ENCODE data around the gene GABBR2. TPM values are rescaled to one million over a fixed set of nuclear protein-coding genes. Genes with fewer than 3 reads are reported as not detected.
A peak's percentile ranks its signal among the peaks of the same experiment; 100 is the strongest.

Gene GABBR2
- total and polyA plus RNA-seq, 2 of the 8 experiments (the other 6 are each of a cell fraction or from before 2014, with no cell fraction given) = 0.50 to 1.2 TPM

DNA sequence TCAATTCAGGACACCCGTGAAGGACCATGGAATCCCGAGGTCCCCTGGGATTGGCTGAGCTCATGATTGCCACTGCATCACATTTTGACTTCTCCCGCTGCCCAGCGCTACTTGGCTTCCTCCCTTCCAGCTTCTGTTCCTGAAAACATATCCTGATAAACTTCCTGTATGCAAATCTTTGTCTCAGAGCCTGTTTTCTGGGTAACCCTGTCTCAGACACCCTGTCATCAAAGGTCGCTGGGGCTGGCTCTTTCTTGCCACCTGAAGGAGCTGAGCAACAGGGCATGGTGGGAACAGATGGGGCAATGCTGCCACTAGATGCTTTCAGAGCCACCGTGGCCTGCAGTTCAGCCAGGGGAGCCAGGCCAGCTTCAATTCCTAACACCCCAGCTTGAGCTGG is 299.0 kb downstream of the GABBR2 start:
- Histone ChIP-seq H3K27me3 (replicated peaks in 1 of 4; ENCODE audit: control insufficient read depth in 3 of 4, extremely low read depth in 1 of 4, insufficient read depth in 3 of 4, low read length in 3 of 4) (no peaks in the 10 kb centered on the region), H2BK20ac (ENCODE audit: low read length) (no peak overlapping the region), H3K79me1 (ENCODE audit: low read depth, low read length) (no peaks in the 10 kb centered on the region), H3K9ac (replicated peaks in 1 of 4; ENCODE audit: extremely low read depth in 1 of 4, low read depth in 3 of 4, low read length in 3 of 4) (no peak overlapping the region), H4K91ac (replicated peaks; ENCODE audit: insufficient read length, low read length) (no peak overlapping the region), H3K9me3 (ENCODE audit: insufficient read depth in 2 of 2, low read depth in 1 of 2, low read length in 1 of 2) (no peaks in the 10 kb centered on the region), H2BK12ac (ENCODE audit: low read depth, low read length) (peak overlapping the region; percentile 52; the same call in 1 of the 2 replicates), H4K5ac (ENCODE audit: insufficient read length, low read depth, low read length) (no peak overlapping the region), H3K79me2 (ENCODE audit: control insufficient read depth in 1 of 2, insufficient read depth in 2 of 2, low read length in 2 of 2) (no peaks in the 10 kb centered on the region), H2BK5ac (ENCODE audit: low read depth, low read length) (no peak overlapping the region), H3K27ac (ENCODE audit: low read depth, low read length) (no peak overlapping the region), H3K23ac (ENCODE audit: insufficient read length) (no peak overlapping the region), H3K4ac (replicated peaks; ENCODE audit: insufficient read length, low read depth, low read length) (no peak overlapping the region), H3K23me2 (ENCODE audit: low read depth, low read length) (no peaks in the 10 kb centered on the region), H2AK5ac (ENCODE audit: low read depth, low read length) (no peak overlapping the region), H3K18ac (ENCODE audit: extremely low read depth, low read length) (no peak overlapping the region; the same call in 1 of the 2 replicates), H3K56ac (replicated peaks; ENCODE audit: insufficient read length, low read depth, low read length) (no peak overlapping the region), H3K4me1 (replicated peaks in 1 of 4; ENCODE audit: control insufficient read depth in 3 of 4, insufficient read depth in 4 of 4, low read length in 3 of 4) (peaks cover 0 to 7% (median 4%) of the 10 kb centered on the region in 4 experiments; a peak in 5 of 7 replicates), H2AFZ (ENCODE audit: low read length) (no peak overlapping the region), H3K4me2 (ENCODE audit: insufficient read depth in 1 of 2, low read depth in 2 of 2, low read length in 2 of 2) (no peak overlapping the region), H3K36me3 (ENCODE audit: control insufficient read depth in 2 of 4, insufficient read depth in 4 of 4, low read length in 3 of 4) (no peaks in the 10 kb centered on the region), H2BK120ac (replicated peaks; ENCODE audit: low read depth, low read length) (no peak overlapping the region), H4K8ac (ENCODE audit: extremely low read depth, insufficient read depth, low read length) (no peak overlapping the region), H2BK15ac (ENCODE audit: low read length) (0 out of 2 replicates have a peak overlapping the region, but pooled peaks have one; percentile 49), H3K4me3 (ENCODE audit: extremely low read depth in 1 of 4, insufficient read depth in 2 of 4, low read depth in 3 of 4, low read length in 4 of 4) (no peak overlapping the region), H4K20me1 (replicated peaks in 1 of 2; ENCODE audit: control insufficient read depth in 1 of 2, insufficient read depth in 2 of 2, low read length in 2 of 2) (no peaks in the 10 kb centered on the region), H3K14ac (ENCODE audit: insufficient read length) (no peak overlapping the region)
- no peak for TF ChIP-seq RNF2 (IDR thresholded peaks at IDR 0.05; ENCODE audit: borderline replicate concordance, low read depth, low read length, missing control alignments, poor library complexity, severe bottlenecking)
- no peak for TF ChIP-seq SP1 (IDR thresholded peaks at IDR 0.05; ENCODE audit: low read depth, low read length)
- TF ChIP-seq SIN3A (conservative IDR thresholded peaks at IDR 0.05 in 1 of 2, IDR thresholded peaks at IDR 0.05 in 1 of 2; ENCODE audit: low read depth in 1 of 2, low read length in 2 of 2) = no peak
- no peak for TF ChIP-seq KDM5A (IDR thresholded peaks at IDR 0.05; ENCODE audit: low read length)
- no peak for TF ChIP-seq BACH1 (IDR thresholded peaks at IDR 0.05; ENCODE audit: low read length)
- TF ChIP-seq YY1 (IDR thresholded peaks at IDR 0.05; ENCODE audit: low read depth, low read length) = no peak
- TF ChIP-seq KDM4A (IDR thresholded peaks at IDR 0.05; ENCODE audit: low read depth, low read length, severe bottlenecking) = no peak
- no peak for TF ChIP-seq BRCA1 (IDR thresholded peaks at IDR 0.05; ENCODE audit: low read depth, low read length)
- TF ChIP-seq RFX5 (IDR thresholded peaks at IDR 0.05; ENCODE audit: borderline replicate concordance, low read depth, low read length) = no peak
- no peak for TF ChIP-seq POLR2A (IDR thresholded peaks at IDR 0.05; ENCODE audit: control extremely low read depth in 1 of 2, low read depth in 2 of 2, low read length in 2 of 2)
- TF ChIP-seq SP2 (IDR thresholded peaks at IDR 0.05; ENCODE audit: low read length) = no peak
- no peak for TF ChIP-seq SP4 (IDR thresholded peaks at IDR 0.05; ENCODE audit: low read length)
- no peak for TF ChIP-seq ZNF274 (IDR thresholded peaks at IDR 0.05; ENCODE audit: borderline replicate concordance, extremely low read depth, low read length)
- no peak for DNase-seq (ENCODE audit: low read depth in 1 of 2, low spot score in 2 of 2)
- CTCF ChIA-PET (ENCODE audit: partially characterized antibody) = interaction anchor here (0.6 to 1.8 kb wide), 16 partner anchors 8 to 308 kb away, joined by 3 to 9 read pairs (median 3); no protein-coding TSS in a partner anchor
- POLR2A ChIA-PET (ENCODE audit: partially characterized antibody) = no interaction called here
- 83% methylated on average over 6 of the region's 6 CpGs; no CpG with 5 or more reads in 1 of the 2 experiments for WGBS, 2 experiments (ENCODE audit: extremely low coverage in 1 of 2, insufficient coverage in 1 of 2, insufficient read length in 1 of 2, insufficient replicate concordance in 2 of 2, low coverage in 1 of 2, low lambda C conversion rate in 2 of 2, missing lambda C conversion rate in 1 of 2)
- no peak for FAIRE-seq

Measured in H1 (cell line).